Hypothalamus (tissue), 51 donors: ENCODE measurements around the gene SMC6.

ENCODE experiments used
- DNase-seq, 51 donors: peaks; one replicate each; lab custom pipeline; 2025; lab: John Stamatoyannopoulos, UW

Gene SMC6

GRCh38 chr2:17652681-17653394 is 100.8 kb downstream of the SMC6 start:
- DNase-seq: no peak

GRCh38 chr2:17649026-17649425 is 104.6 kb downstream of the SMC6 start:
- DNase-seq: no peak

- DNase-seq: no peak
These were observed 105.0 kb downstream of the SMC6 start for GRCh38 chr2:17648581-17648980.

DNA sequence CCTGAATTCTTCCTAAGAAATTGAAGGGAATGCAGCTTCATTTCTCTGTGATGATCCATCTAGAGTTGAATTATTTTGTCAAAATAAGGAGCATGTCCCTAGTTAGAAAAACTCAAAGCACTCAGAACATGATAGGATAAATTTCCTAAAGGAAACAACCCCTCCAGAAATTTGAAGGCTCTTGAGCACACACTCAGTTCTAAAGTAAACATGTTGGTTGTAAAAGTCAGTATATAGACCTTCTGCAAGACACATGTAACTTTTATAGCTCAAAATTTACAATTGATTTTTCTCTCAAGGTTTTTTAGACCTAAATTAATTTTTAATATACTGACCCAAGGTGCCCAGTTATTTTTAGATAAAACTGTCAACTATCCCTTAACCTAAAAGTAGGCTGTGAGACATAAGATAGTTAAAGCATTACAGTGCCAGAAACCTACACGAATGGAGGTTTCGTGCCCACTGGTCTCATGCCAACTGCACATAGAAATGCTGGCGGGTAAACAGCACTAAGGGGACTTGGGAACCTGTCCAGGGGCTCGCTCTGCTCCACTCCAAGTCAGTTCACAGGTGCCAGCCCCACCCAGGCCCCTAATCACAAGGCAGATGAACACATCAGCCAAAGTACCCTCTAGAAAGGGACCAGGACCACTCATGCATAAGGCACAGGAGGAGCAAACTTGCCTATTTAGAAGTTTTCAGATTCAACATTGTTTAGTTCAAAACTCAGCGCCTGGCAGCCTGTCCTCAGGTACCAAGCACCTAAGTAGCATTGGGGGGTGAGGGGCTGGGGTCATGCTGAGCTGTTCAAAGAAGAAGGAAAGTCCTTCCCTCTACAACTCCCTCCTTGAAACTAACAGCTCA is 106.5 kb downstream of the SMC6 start:
- DNase-seq: no peak

GRCh38 chr2:17646081-17646554 is 107.5 kb downstream of the SMC6 start:
- peak in 10 of 51 donors; percentile 17 to 56 (median 34) for DNase-seq

DNA sequence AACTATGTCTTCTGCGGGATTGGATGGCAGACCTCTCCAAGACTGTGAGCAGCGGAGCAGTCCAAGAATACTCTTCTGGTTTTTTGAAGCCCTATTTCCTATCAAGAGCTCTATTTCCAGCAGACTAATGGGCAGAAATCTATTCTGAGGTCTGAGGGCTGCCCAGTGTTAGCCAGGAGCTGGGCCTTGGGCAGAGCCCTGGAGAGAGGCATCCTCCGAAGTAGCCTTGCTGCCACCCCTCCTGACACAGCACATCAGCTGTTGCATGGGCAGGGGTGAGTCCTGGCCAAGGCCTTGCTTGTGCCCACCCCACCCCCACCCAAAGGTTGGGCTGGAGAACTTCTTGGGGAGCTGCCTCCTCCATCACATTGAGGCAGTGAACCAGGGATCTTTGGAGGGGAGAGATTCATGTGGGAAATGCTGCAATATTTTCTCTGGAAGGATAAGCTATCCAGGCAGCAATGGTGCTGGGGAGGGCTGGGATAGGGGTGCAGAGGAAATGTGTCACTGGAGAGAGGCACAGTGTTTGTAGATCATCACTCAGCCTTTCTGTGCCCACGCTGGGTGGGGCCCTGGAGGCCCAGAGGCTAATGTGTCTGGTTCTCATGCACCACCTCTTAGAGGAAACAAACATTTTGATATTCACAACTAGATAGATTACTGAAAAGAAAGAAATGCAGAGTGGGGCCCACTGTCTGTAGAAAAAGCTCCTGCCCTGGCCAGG is 108.5 kb downstream of the SMC6 start:
- no peak for DNase-seq

DNA sequence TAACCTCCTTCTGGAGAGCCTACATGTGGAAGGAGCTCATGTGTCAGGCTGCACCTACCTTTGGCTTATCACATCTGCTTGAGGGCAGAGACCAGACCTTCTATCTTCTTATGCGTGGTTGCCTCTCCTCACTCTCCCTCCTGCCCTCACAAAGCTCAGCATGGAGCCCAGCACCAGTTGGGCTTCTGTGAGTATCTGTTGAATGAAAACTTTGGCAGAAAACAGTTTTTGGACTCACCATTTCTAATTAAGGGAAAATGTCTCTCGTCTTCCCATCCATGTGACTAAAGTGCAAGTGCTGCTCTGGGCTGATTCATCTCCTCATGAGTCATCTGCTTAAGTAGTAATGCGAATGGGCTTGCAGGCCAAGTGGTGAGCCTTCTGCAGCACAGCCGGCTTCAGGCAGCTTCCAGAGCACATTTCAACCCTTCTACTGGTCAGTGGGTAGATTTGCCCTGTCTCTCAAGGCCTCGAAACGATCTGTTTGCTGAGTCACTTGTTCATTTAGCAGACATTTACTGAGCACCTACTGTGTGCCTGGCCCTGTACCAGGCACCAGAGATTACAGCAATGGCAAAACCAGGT is 110.5 kb downstream of the SMC6 start:
- DNase-seq: peak in 1 of 51 donors; percentile 41

DNA sequence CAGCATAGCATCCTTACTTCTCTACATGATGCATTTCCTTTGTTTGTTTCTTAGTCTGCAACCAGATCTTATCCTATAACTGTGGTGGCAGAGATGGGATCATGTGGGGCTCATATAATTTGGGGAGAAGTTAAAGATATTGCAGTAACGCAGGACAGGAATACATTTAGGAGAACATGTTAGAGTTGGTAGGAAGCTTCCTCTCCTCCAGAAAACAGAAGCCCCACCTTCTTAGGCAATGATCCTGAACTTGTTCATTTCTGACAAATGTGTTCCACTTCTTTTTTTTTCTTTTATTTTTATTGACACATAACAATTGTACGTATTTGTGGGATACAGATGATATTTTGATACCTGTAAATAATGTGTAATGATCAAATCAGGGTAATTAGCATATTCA is 113.2 kb downstream of the SMC6 start:
- no peak for DNase-seq

DNA sequence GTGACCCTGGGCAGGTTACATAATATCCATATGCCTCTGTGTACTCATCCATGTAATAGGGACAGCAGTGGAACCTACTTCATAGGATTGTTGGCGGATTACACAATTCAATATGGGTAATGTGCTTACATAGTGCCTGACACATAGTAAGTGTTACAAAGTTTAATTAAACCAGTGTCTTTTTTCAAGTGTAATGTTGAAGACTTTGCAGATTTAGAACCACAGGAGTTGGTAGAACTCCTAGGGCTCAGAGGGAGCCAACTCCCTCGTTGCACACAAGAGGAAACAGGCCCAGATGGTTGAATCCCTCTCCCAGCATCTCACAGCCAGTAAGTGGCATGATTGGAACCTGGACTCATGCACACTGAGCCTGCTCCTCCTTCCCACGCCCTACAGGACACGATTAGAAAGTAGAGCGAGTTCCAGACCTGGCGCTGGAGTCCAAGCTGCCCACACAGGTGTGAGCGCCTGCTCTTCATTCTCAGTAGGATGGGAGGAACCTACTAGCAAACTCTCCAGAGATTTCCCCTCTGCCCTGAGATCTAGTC is 115.3 kb downstream of the SMC6 start:
- DNase-seq: peak in 1 of 51 donors; percentile 20

GRCh38 chr2:17637131-17637906 is 116.3 kb downstream of the SMC6 start:
- no peak for DNase-seq

- no peak for DNase-seq
These were observed 117.4 kb downstream of the SMC6 start for GRCh38 chr2:17636257-17636656.

GRCh38 chr2:17634997-17635396 is 118.6 kb downstream of the SMC6 start:
- DNase-seq: no peak

DNA sequence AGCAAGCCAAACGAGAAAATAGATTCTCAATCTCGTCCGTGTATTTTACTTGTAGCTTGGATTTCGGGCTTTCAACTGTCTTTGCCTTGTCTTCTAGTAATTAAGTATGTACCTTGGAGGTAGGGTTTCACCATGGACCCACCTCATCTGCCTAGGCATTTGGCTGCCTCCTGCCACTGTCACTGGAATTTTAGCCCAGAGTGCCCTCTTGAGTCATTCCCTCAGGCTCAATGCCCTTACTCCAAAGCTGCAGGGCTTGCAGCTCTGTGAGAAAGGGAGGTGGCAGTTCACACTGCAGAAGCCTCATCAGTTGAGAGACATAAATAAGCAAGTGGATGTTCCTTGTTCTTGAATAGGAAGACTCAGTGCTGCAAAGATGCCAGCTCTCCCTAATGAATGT is 123.5 kb downstream of the SMC6 start:
- DNase-seq: peak in 1 of 51 donors; percentile 12

- peak in 2 of 51 donors; percentile 24 to 50 for DNase-seq
These were observed 125.0 kb downstream of the SMC6 start for GRCh38 chr2:17628349-17629261.

DNA sequence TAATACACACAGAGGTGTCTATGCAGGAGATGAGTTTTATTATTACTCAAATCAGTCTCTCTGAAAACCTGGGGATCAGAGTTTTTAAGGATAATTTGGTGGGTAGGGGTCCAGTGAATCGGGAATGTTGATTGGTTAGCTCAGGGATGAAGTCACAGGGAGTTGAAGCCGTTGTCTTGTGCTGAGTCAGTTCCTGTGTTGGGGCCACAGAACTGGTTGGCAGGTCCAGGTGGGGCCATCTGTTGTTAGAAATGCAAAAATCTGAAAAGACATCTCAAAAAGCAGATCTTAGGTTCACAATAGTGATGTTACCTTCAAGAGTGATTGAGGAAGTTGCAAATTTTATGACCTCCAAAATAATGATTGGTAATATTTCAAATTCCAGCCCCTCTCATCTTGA is 126.2 kb downstream of the SMC6 start:
- no peak for DNase-seq

GRCh38 chr2:17626986-17627385 is 126.6 kb downstream of the SMC6 start:
- DNase-seq: no peak

GRCh38 chr2:17625446-17625845 is 128.2 kb downstream of the SMC6 start:
- peak in 4 of 51 donors; percentile 19 to 47 (median 36) for DNase-seq

DNA sequence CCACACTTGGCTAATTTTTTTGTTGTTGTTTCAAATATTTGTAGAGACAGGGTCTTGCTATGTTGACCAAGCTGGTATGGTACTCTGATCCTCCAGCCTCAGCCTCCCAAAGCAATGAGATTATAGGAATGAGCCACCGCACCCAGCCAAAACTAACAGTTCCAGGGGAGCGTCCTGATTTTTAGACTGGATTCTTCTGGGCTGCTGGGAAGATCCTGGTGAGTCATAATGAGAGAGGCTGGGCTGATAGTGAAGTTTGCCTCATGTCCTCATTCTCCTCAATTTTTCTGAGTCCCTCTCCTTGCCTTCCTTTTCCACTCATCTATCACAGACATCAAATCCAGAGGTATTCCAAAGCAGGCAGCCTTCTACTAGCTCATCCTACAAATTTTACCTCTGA is 131.8 kb downstream of the SMC6 start:
- no peak for DNase-seq

DNA sequence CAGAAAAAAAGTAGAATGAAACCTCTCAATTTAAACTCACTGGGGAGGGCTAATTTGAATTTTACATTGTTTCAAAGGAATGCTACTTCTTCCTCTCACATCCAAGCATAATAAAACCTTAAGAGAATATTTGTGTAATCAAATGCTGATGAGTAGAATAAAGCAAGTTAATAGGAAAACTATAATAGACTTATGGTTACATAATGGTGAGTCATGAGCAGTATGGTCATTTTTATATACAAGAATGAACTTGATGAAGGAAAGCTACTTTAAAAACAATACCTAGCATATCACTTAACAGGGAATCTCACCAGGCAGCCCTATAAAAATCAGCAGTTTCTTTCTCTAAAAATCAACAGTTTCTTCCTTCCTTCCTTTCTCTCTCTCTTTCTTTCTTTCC is 132.8 kb downstream of the SMC6 start:
- no peak for DNase-seq
